Measurements from ENCODE around the gene CCT8L2. TPM values are rescaled to one million over a fixed set of nuclear protein-coding genes. Genes with fewer than 3 reads are reported as not detected.
"Not testable (repeated sequence)": the region's sequence is repeated elsewhere in the genome, so short reads cannot be mapped to it uniquely, and the experiment has no call there.

Gene CCT8L2
- total RNA-seq, 4 donors from 2014 or later, result not detected

- Histone ChIP-seq H3K27ac (replicated peaks in 1 of 4) (no peak overlapping the region), H3K4me1 (no peaks in the 10 kb centered on the region), H3K4me3 (no peak overlapping the region), H3K9me3 (no peaks in the 10 kb centered on the region), H3K27me3 (no peaks in the 10 kb centered on the region), H3K36me3 (no peaks in the 10 kb centered on the region)
- TF ChIP-seq CTCF (IDR thresholded peaks at IDR 0.05), result no peak
- no peak for TF ChIP-seq POLR2AphosphoS5 (IDR thresholded peaks at IDR 0.05)
- TF ChIP-seq POLR2A (IDR thresholded peaks at IDR 0.05; ENCODE audit: low read depth), result no peak
- TF ChIP-seq EP300 (IDR thresholded peaks at IDR 0.05), result no peak
- DNase-seq (ENCODE audit: extremely low spot score), result no peak
- WGBS, result 94% methylated on average over 4 of the region's 14 CpGs
- intact Hi-C loops (cut with DNase I), result no loop called here
Measured at GRCh38 chr22:16563555-16564520, 28.8 kb downstream of the CCT8L2 start.

GRCh38 chr22:16562711-16563554 is 29.7 kb downstream of the CCT8L2 start:
- DNase-seq (ENCODE audit: extremely low spot score), result no peak
- WGBS, result 88% methylated on average over 1 of the region's 4 CpGs
- H3K27ac ChIP-seq (replicated peaks in 1 of 4), result no peak overlapping the region
- no peaks in the 10 kb centered on the region for H3K9me3 ChIP-seq
- H3K27me3 ChIP-seq, result no peaks in the 10 kb centered on the region
- H3K4me1 ChIP-seq, result no peaks in the 10 kb centered on the region
- H3K36me3 ChIP-seq, result no peaks in the 10 kb centered on the region
- TF ChIP-seq POLR2A (IDR thresholded peaks at IDR 0.05; ENCODE audit: low read depth), result no peak
- no peak overlapping the region for H3K4me3 ChIP-seq
- intact Hi-C loops (cut with DNase I), result no loop called here

- intact Hi-C loops (cut with DNase I); H3K36me3 ChIP-seq; DNase-seq (ENCODE audit: extremely low spot score); H3K9me3 ChIP-seq; H3K27ac ChIP-seq (replicated peaks in 1 of 4); H3K4me1 ChIP-seq; H3K4me3 ChIP-seq; H3K27me3 ChIP-seq: not testable (repeated sequence)
- 72% methylated on average over 2 of the region's 5 CpGs for WGBS
Measured at GRCh38 chr22:16561093-16561658, 31.4 kb downstream of the CCT8L2 start.

- H3K9me3 ChIP-seq; H3K27ac ChIP-seq (replicated peaks in 1 of 4); H3K36me3 ChIP-seq; H3K27me3 ChIP-seq; intact Hi-C loops (cut with DNase I); DNase-seq (ENCODE audit: extremely low spot score); H3K4me3 ChIP-seq; H3K4me1 ChIP-seq: not testable (repeated sequence)
- 100% methylated on average over 1 of the region's 5 CpGs for WGBS
Measured at GRCh38 chr22:16560651-16561050, 32.0 kb downstream of the CCT8L2 start.

GRCh38 chr22:16559996-16560395 is 32.6 kb downstream of the CCT8L2 start:
- WGBS, result no CpG with 5 or more reads among the region's 1 CpG

GRCh38 chr22:16559056-16559955 is 33.3 kb downstream of the CCT8L2 start:
- Histone ChIP-seq H3K4me1 (no peaks in the 10 kb centered on the region), H3K9me3 (no peaks in the 10 kb centered on the region), H3K36me3 (no peaks in the 10 kb centered on the region), H3K27ac (replicated peaks in 1 of 4) (no peak overlapping the region), H3K27me3 (no peaks in the 10 kb centered on the region), H3K4me3 (no peak overlapping the region)
- intact Hi-C loops (cut with DNase I), result no loop called here
- WGBS, result 86% methylated on average over 1 of the region's 3 CpGs
- TF ChIP-seq POLR2A (IDR thresholded peaks at IDR 0.05; ENCODE audit: low read depth) (no peak), POLR2AphosphoS5 (IDR thresholded peaks at IDR 0.05) (no peak), EP300 (IDR thresholded peaks at IDR 0.05) (no peak), CTCF (IDR thresholded peaks at IDR 0.05) (no peak)
- no peak for DNase-seq (ENCODE audit: extremely low spot score)

More at GRCh38 chr22:16559996-16560395, 32.6 kb downstream of the CCT8L2 start:
- H3K36me3 ChIP-seq; intact Hi-C loops (cut with DNase I); H3K4me1 ChIP-seq; DNase-seq (ENCODE audit: extremely low spot score); H3K9me3 ChIP-seq; H3K4me3 ChIP-seq; H3K27ac ChIP-seq (replicated peaks in 1 of 4); H3K27me3 ChIP-seq: not testable (repeated sequence)

GRCh38 chr22:16558376-16558945 is 34.1 kb downstream of the CCT8L2 start:
- H3K27me3 ChIP-seq; H3K4me3 ChIP-seq; H3K36me3 ChIP-seq; H3K9me3 ChIP-seq; H3K4me1 ChIP-seq; H3K27ac ChIP-seq (replicated peaks in 1 of 4); DNase-seq (ENCODE audit: extremely low spot score); intact Hi-C loops (cut with DNase I): not testable (repeated sequence)
- WGBS, result no CpG with 5 or more reads among the region's 4 CpGs

- 86% methylated on average over 11 of the region's 13 CpGs for WGBS
- H3K9me3 ChIP-seq; intact Hi-C loops (cut with DNase I); H3K4me1 ChIP-seq; H3K36me3 ChIP-seq; H3K4me3 ChIP-seq; H3K27me3 ChIP-seq; H3K27ac ChIP-seq (replicated peaks in 1 of 4); DNase-seq (ENCODE audit: extremely low spot score): not testable (repeated sequence)
Measured at GRCh38 chr22:16557511-16557910, 35.1 kb downstream of the CCT8L2 start.

Measured in esophagus muscularis mucosa (tissue), 4 donors.